SK-N-SH (cell line): ENCODE results near the gene INHBA. TPM values are rescaled to one million over a fixed set of nuclear protein-coding genes. Genes with fewer than 3 reads are reported as not detected.

Source experiments
- CTCF ChIA-PET: fragments of 300-600, 350-600 bp; formaldehyde crosslinking; extraction: SDS; loops from one replicate; lab custom pipeline; 2021; lab: Yijun Ruan, JAX
- POLR2A ChIA-PET: fragments of 350-600 bp; sonication (Branson Sonifier 250); formaldehyde crosslinking; extraction: SDS; loops from one replicate; lab custom pipeline; 2020; ENCODE audit warnings: antibody characterized with exemption, inconsistent platforms; lab: Yijun Ruan, JAX
- DNase-seq: peaks from one replicate; pipeline ENCODE4 v3.0.0; 2012
- H2AFZ ChIP-seq: fragments of 200-600 bp; sonication (generic); 2 replicates; pipeline ENCODE4 v1.8.1; 2016; ENCODE audit warnings: antibody characterized with exemption, mild to moderate bottlenecking, low read depth
- H3F3A ChIP-seq: fragments of 200-600 bp; sonication (generic); replicated peaks from 2 replicates; pipeline ENCODE3; 2016; ENCODE audit warnings: antibody characterized with exemption, mild to moderate bottlenecking; ENCODE audit not compliant: insufficient read depth
- H3K27ac ChIP-seq, 2 experiments: fragments of 200-500 bp in 1 of 2; fragments of 200-600 bp in 1 of 2; sonication (Bioruptor generic) in 1 of 2; sonication (generic), shearing (Covaris generic) in 1 of 2; 2 replicates each; pipeline versions ENCODE4 v1.5.1 to v1.6.1; 2014 to 2016; ENCODE audit warnings: low read depth in 2 of 2, inconsistent platforms in 1 of 2, low read length in 1 of 2, mild to moderate bottlenecking in 1 of 2, mixed read lengths in 1 of 2
- H3K27me3 ChIP-seq: fragments of 200-600 bp; sonication (generic), shearing (Covaris generic); 2 replicates; pipeline ENCODE4 v1.6.1; 2016; ENCODE audit warnings: mixed run types; ENCODE audit not compliant: insufficient read depth
- H3K36me3 ChIP-seq, 2 experiments: fragments of 200-500 bp in 1 of 2; fragments of 200-600 bp in 1 of 2; sonication (Bioruptor generic) in 1 of 2; sonication (generic) in 1 of 2; replicated peaks in 1 of 2; 2 replicates each; pipeline versions ENCODE3 to v1.5.1; 2014 to 2016; ENCODE audit warnings: low read length in 1 of 2, mild to moderate bottlenecking in 1 of 2; ENCODE audit not compliant: insufficient read depth in 2 of 2, control insufficient read depth in 1 of 2
- H3K4me1 ChIP-seq, 2 experiments: fragments of 200-500 bp in 1 of 2; fragments of 200-600 bp in 1 of 2; sonication (Bioruptor generic) in 1 of 2; sonication (generic), shearing (Covaris generic) in 1 of 2; 2 replicates each; pipeline versions ENCODE4 v1.5.1 to v1.6.1; 2014 to 2016; ENCODE audit warnings: low read depth in 1 of 2, low read length in 1 of 2, mixed run types in 1 of 2; ENCODE audit not compliant: insufficient read depth in 2 of 2, control insufficient read depth in 1 of 2
- H3K4me2 ChIP-seq: fragments of 200-600 bp; sonication (generic), shearing (Covaris generic); 2 replicates; pipeline ENCODE4 v1.6.1; 2017; ENCODE audit warnings: mixed run types
- H3K4me3 ChIP-seq, 2 experiments: fragments of 200-500 bp in 1 of 2; fragments of 200-600 bp in 1 of 2; sonication (Bioruptor generic) in 1 of 2; sonication (generic), shearing (Covaris generic) in 1 of 2; 2 replicates each; pipeline versions ENCODE4 v1.5.1 to v1.8.1; 2014 to 2016; ENCODE audit warnings: low read depth in 2 of 2, inconsistent platforms in 1 of 2, low read length in 1 of 2, mild to moderate bottlenecking in 1 of 2, mixed read lengths in 1 of 2, moderate library complexity in 1 of 2
- H3K79me2 ChIP-seq: fragments of 200-600 bp; sonication (generic); 2 replicates; pipeline ENCODE4 v1.8.1; 2017; ENCODE audit warnings: mild to moderate bottlenecking; ENCODE audit not compliant: insufficient read depth
- H3K9ac ChIP-seq: fragments of 200-600 bp; sonication (generic); 2 replicates; pipeline ENCODE4 v1.6.1; 2017; ENCODE audit warnings: mixed run types
- H3K9me2 ChIP-seq: fragments of 200-600 bp; sonication (generic); 2 replicates; pipeline ENCODE4 v1.6.1; 2017; ENCODE audit warnings: mixed run types
- H3K9me3 ChIP-seq: fragments of 200-600 bp; sonication (generic); 2 replicates; pipeline ENCODE4 v1.6.1; 2017; ENCODE audit warnings: mixed run types, mild to moderate bottlenecking, moderate library complexity
- H4K20me1 ChIP-seq: fragments of 200-600 bp; sonication (generic); 2 replicates; pipeline ENCODE4 v1.6.1; 2017; ENCODE audit warnings: mild to moderate bottlenecking, mixed run types; ENCODE audit not compliant: insufficient read depth
- CTCF ChIP-seq: fragments of 200-600 bp; sonication (generic); IDR thresholded peaks from 2 replicates; pipeline ENCODE4 v1.6.1; 2017; ENCODE audit warnings: antibody characterized with exemption, mild to moderate bottlenecking, moderate library complexity
- MEF2A ChIP-seq: IDR thresholded peaks from 2 replicates; pipeline ENCODE4 v1.4.0; 2012; ENCODE audit warnings: low read depth, borderline replicate concordance
- NFIC ChIP-seq: IDR thresholded peaks from 2 replicates; pipeline ENCODE4 v1.4.0; 2012; ENCODE audit warnings: borderline replicate concordance
- POLR2AphosphoS5 ChIP-seq: IDR thresholded peaks from 2 replicates; pipeline ENCODE4 v1.6.1; 2012; ENCODE audit warnings: low read depth, low read length
- RAD21 ChIP-seq: IDR thresholded peaks from 2 replicates; pipeline ENCODE4 v1.6.1; 2012; ENCODE audit warnings: mild to moderate bottlenecking, low read length
- RCOR1 ChIP-seq: fragments of 150-350 bp; IDR thresholded peaks from 2 replicates; pipeline ENCODE4 v1.6.1; 2017; ENCODE audit warnings: antibody characterized with exemption, low read length
- SMC3 ChIP-seq: IDR thresholded peaks from 2 replicates; pipeline ENCODE4 v1.6.1; 2012; ENCODE audit warnings: low read depth, low read length, improper control_type of control experiment
- WGBS: methylation state at CpG from one replicate; pipeline ENCODE4 v1.1.6; 2017; ENCODE audit warnings: low lambda C conversion rate; 5-methylcytosine and 5-hydroxymethylcytosine counted together
- polyA plus RNA-seq, 3 experiments: library from polyadenylated mRNA; depleted of rRNA; stranded (reverse); fragments of >200 nt; gene quantifications; 2 replicates each; pipeline ENCODE4 v1.2.3, GENCODE V29; 2012
- TF ChIP-seq, protein P1 (sequence below): IDR thresholded peaks from 2 replicates; pipeline ENCODE4; 2012

The INHBA gene
- polyA plus RNA-seq, 1 of the 3 experiments (the other 2 are of a cell fraction) = 81.0 TPM

GRCh38 chr7:41699516-41699915 is 3.4 kb downstream of the INHBA start (continued):
- no peak for TF ChIP-seq RCOR1
- TF ChIP-seq SMC3 = no peak
- no peak for TF ChIP-seq POLR2AphosphoS5
- TF ChIP-seq, protein P1, sequence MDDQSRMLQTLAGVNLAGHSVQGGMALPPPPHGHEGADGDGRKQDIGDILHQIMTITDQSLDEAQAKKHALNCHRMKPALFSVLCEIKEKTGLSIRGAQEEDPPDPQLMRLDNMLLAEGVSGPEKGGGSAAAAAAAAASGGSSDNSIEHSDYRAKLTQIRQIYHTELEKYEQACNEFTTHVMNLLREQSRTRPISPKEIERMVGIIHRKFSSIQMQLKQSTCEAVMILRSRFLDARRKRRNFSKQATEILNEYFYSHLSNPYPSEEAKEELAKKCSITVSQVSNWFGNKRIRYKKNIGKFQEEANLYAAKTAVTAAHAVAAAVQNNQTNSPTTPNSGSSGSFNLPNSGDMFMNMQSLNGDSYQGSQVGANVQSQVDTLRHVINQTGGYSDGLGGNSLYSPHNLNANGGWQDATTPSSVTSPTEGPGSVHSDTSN = no peak
- TF ChIP-seq CTCF = no peak
- TF ChIP-seq NFIC = no peak

DNA sequence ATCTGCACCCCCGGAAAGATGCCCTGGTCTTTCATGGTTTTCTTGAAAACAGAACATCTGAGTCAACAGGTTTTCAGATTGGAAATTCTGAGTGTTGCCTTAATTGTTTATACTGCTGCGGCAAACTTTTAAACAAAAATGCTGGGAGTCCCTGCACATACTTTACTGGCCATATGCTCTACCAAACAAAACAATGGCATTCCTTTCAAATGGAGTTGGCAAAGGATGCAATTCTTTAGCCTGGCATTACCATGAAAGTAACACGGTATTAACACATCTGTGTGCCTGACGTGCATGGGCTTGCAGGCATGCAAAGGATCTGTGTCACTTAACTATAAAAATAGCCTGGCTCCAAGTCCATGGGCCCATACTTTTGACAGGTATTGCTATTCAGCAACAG is 4.2 kb downstream of the INHBA start:
- Histone ChIP-seq H3K4me3 (peak overlapping the region; percentile 58 to 90), H2AFZ (no peak overlapping the region), H3K27me3 (no peaks in the 10 kb centered on the region), H3K9me3 (no peaks in the 10 kb centered on the region), H3K27ac (peak overlapping the region; percentile 43 to 92; a peak in 3 of 4 replicates), H3K9ac (peak overlapping the region; percentile 85), H3K36me3 (peaks cover 59% of the 10 kb centered on the region in 2 experiments), H3F3A (peaks cover 71% of the 10 kb centered on the region), H3K4me2 (peak overlapping the region; percentile 94), H3K9me2 (no peaks in the 10 kb centered on the region), H3K79me2 (peaks cover 100% of the 10 kb centered on the region), H4K20me1 (peaks cover 65% of the 10 kb centered on the region), H3K4me1 (peaks cover 2 to 24% of the 10 kb centered on the region in 2 experiments)
- TF ChIP-seq POLR2AphosphoS5 = peak; percentile 31; the same call in 1 of the 2 replicates
- no peak for TF ChIP-seq RAD21
- WGBS = 68% methylated on average over 4 of the region's 4 CpGs
- ChIA-PET POLR2A (no interaction called here), CTCF (interaction anchor here (1.0 to 1.9 kb wide), 8 partner anchors 12 to 1466 kb away, joined by 3 to 7 read pairs (median 4); no protein-coding TSS in a partner anchor)
- DNase-seq = no peak

DNA sequence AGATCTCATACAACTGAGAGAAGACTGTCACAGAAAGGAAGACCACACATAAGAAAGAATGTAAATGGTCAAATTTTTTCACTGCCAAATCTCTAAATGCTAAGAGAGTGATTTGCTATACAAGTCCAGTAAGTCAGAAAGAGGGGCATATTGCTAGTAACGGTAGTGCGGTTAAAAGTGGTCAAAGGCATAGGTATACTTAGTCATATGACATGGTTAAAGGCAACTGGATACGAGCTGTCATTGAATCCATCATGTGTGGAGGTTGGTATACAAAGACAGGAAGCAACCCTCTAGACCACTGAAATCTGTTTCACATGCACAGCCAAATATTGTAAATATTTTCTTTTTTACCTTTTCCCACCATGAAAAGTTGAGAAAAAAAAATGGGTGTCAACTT is 4.8 kb downstream of the INHBA start:
- CTCF ChIA-PET = interaction anchor here (0.6 to 1.9 kb wide), 7 partner anchors 13 to 1466 kb away, joined by 3 to 7 read pairs (median 4); no protein-coding TSS in a partner anchor
- H3K4me2 ChIP-seq = peak overlapping the region; percentile 94
- no peaks in the 10 kb centered on the region for H3K9me2 ChIP-seq
- POLR2A ChIA-PET = no interaction called here
- H3K9me3 ChIP-seq = no peaks in the 10 kb centered on the region
- peaks cover 71% of the 10 kb centered on the region for H3F3A ChIP-seq
- peak overlapping the region; percentile 48 to 92; a peak in 3 of 4 replicates for H3K27ac ChIP-seq
- peak overlapping the region; percentile 58 to 90; a peak in 3 of 4 replicates for H3K4me3 ChIP-seq
- peaks cover 71% of the 10 kb centered on the region for H4K20me1 ChIP-seq
- H3K36me3 ChIP-seq = peaks cover 65% of the 10 kb centered on the region in 2 experiments
- H3K27me3 ChIP-seq = no peaks in the 10 kb centered on the region
- TF ChIP-seq MEF2A (no peak), RAD21 (no peak)
- WGBS = 80% methylated on average over 3 of the region's 3 CpGs
- H2AFZ ChIP-seq = no peak overlapping the region
- peaks cover 100% of the 10 kb centered on the region for H3K79me2 ChIP-seq
- no peak for DNase-seq
- H3K9ac ChIP-seq = peak overlapping the region; percentile 85
- H3K4me1 ChIP-seq = peaks cover 5 to 27% of the 10 kb centered on the region in 2 experiments; a peak in 3 of 4 replicates
